Breast epithelium (tissue), 3 donors: Measurements from ENCODE around the gene SLC6A19.

Experiments used
- CTCF ChIP-seq, 3 donors: fragments of 450-650 bp; IDR thresholded peaks; one replicate each; pipeline ENCODE4 v1.5.1; 2016 to 2017; ENCODE audit warnings: antibody characterized with exemption in 3 of 3, mild to moderate bottlenecking in 3 of 3, moderate library complexity in 3 of 3
- POLR2A ChIP-seq: fragments of 450-650 bp; IDR thresholded peaks from one replicate; pipeline ENCODE4 v1.6.1; 2016; ENCODE audit warnings: antibody characterized with exemption, mild to moderate bottlenecking, moderate library complexity
- POLR2AphosphoS5 ChIP-seq, 3 donors: sonication (generic); formaldehyde crosslinking; IDR thresholded peaks; one replicate each; pipeline ENCODE4 v1.6.1; 2017; ENCODE audit warnings: antibody characterized with exemption in 3 of 3

GRCh38 chr5:1152771-1153282 lies 48.6 kb upstream of the SLC6A19 start:
- TF ChIP-seq CTCF (IDR thresholded peaks at IDR 0.05) (no peak), POLR2A (no peak), POLR2AphosphoS5 (IDR thresholded peaks at IDR 0.05) (no peak)
